Cerebellar nuclear complex (tissue), 1 donor: ENCODE measurements around the gene FAM181A.

Source experiments
- DNase-seq, 2 experiments: peaks; one replicate each; lab custom pipeline; 2025; lab: John Stamatoyannopoulos, UW

Gene FAM181A

DNA sequence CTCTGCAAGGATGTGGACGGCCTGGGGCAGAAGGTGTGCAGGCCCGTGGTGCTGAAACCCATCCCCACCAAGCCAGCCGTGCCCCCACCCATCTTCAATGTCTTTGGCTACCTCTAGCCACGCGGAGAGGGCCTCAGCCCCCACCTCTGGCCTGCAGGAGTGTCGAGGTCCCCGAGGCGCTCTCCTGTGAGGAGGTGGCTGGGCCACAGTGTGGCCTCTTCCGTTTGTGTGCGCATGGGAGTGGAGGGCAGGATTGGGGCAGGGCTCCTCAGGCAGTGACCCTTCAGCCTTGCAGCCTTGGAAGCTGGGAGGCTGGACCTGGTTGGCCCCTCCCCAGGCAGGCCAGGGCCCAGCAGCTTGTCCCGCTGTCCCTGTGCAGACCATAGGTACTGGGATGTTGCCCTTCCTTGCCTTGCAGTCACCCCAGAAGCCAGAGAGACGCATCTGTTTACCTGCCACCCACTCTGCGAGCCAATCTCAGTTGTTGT, 1.9 kb downstream of the FAM181A start:
- DNase-seq, result no peak

GRCh38 chr14:93929657-93930056, 2.5 kb downstream of the FAM181A start:
- no peak for DNase-seq

GRCh38 chr14:93930296-93930988, 3.3 kb downstream of the FAM181A start:
- DNase-seq, result no peak

- no peak for DNase-seq
Measured at GRCh38 chr14:93930989-93931307, 3.8 kb downstream of the FAM181A start.

DNA sequence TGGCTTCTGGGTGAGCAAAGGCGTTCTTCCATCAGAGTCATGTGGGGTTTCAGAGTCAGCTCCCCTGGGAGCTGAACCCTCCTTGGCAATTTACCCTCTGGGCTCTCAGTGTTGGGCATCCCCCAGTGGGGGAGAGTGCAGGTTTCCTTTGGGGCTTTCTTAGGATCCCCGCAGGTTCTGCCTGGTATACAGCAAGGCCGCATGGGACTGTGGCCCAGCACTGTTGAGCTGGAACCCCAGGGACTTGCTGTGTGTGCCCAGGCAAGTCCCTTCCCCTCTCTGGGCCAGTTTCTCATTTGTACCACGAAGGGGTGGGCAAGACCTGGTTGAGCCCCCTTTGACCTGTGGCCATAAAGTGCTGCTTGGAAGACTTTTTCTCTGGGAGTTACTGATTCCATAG, 5.5 kb downstream of the FAM181A start:
- no peak for DNase-seq

DNA sequence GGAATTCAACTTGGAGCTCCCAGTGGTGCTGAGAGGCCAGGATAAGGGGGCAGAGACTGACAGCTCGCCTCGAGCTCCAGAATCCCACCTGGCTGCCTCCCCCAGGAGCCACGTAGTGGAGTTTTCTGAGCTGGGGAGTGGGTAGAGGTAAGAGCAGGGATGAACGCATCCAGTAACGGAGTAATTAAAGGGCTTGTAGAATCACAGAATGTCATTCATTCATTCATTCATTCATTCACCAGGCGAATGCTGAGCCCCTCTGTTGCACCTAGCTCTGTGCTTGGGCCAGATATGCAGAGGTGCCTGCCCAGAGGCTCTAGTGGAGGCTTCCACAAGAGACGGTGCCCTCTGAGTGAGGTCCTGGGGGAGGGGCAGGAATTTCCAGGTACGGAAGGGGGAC, 8.1 kb downstream of the FAM181A start:
- DNase-seq, result no peak

GRCh38 chr14:93936245-93936644, 9.1 kb downstream of the FAM181A start:
- no peak for DNase-seq

GRCh38 chr14:93936926-93937325, 9.8 kb downstream of the FAM181A start:
- no peak for DNase-seq

GRCh38 chr14:93937519-93937918, 10.4 kb downstream of the FAM181A start:
- no peak for DNase-seq

GRCh38 chr14:93938751-93939303, 11.7 kb downstream of the FAM181A start:
- no peak for DNase-seq

DNA sequence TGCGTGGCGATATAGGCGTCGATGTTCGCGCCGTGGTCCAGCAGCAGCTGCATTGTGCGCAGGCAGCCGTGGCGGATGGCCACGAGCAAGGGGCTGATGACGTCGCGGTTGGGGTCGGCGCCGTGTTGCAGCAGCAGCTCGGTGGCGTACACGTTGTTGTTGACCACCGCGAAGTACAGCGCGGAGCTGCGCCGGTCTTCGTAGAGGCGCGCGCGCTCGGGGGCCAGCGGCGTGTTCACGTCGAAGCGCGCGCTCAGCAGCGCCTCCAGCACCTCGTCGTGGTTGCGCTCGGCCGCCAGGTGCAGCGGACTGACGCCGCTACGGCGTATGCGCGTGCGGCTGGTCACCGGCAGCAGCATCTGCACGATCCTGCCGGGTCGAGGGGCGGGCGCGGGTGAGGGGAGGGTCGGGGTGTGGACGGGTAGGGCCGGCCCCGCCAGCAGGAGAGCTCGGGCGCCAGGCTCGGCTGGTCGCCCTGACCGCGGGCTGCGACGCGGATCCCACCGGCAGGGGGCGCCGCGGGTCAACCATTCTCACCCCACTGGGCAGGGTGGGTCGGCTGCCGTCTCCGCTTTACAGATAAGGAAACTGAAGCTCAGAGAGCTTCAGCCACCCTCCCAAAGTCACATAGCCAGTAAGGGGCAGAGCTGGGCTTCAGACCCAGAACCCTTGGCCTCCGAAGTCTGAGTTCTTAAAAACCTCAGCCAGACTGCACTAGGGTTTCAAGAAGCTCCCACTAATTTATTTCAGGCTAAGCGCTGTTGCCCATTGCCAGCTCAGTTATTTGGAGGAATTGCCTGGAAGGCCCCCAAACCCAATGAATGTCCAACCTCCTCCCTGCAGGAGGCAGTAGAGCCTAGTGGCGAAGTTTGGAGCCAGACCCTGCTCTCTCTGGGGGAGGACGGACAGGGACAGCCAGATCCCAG, 12.4 kb downstream of the FAM181A start:
- no peak for DNase-seq

DNA sequence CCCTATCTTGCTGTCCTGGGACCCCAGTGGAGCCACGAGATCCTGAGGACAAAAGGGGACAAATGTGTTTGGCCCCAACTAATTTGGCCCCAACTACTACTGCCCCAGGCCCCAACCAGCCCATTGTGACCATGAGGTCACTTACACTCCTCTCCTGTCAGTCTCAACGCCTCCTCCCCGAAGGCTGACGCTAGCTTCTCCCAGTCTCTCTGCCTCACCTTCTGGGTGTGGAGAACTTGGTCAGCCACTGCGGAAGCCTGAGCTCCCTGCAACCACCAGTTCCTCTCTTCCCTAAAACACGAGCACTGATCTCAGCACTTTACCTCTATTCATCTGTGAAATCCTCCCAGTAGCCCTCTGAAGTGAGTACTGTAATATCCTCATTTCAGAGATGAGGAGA, 13.3 kb downstream of the FAM181A start:
- no peak for DNase-seq

GRCh38 chr14:93941293-93941910, 14.3 kb downstream of the FAM181A start:
- DNase-seq, result no peak

GRCh38 chr14:93943052-93943451, 15.9 kb downstream of the FAM181A start:
- DNase-seq, result no peak

DNA sequence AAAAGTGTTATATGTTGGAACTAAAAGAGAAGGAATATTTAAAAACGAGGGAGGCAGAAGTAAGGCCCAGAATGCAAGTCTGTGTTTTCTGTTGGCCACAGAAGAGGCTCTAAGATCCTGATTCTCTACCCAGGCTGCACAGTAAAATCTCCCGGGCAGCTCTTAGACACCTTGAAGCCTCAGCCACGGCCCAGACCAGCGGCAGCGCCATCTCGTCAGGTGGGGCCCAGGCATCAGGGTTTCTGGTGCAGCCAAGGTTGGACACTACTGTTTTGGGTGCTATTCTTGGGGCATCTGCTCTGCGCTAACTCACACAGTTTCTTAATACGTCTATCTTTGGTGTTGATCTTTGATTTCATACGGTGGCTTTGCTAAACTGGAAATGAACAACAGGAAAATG, 16.8 kb downstream of the FAM181A start:
- DNase-seq, result no peak

DNA sequence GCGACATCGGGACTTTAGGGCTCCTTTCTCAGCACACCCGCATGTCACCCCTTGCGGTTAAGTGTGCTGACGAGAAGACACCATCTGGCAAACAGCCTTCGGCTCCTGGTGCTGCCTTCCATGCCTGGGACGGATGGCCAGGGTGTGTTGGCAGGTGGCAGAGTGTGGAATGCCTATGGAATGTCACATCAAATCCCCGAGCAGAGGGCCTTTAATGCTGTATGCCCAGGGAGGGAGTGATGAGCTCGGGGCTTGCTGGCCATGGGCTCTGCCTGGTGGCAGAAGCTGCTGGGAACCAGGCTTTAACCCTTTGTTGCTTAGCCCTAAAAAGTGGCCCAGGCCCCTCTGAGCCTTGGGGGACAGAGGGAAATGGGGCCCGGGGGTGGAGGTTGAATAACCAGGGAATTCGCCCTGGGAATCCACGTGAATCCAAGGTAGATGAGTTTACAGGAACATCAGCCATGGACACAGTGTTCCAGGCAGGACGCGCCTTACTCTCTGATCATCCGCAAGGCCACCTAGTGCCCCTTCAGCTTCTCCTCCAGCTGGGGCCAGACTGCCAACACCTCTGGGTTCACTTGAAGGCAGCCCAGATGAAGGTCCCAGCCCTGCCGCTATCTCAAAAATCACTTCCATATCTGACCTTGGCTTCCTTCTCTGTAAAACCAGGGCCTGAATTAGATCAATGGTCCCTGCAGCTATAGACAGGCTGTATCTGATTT, 17.4 kb downstream of the FAM181A start:
- no peak for DNase-seq

DNA sequence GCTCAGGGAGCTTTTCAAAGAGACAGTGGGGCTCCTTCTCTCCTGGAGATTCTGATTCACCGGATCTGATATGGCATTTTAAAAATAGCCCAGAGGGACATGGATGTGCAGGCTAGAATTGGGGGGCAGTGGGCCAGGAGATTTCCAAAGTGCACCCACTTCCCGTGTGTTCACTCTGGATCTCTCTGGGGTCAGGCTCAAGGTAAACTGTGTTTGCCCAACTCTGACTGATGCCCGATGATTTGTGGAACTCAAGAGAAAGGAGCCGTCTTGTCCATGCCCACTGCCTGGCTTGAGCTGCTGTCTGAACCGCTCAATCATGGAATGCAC, 17.9 kb downstream of the FAM181A start:
- no peak for DNase-seq

GRCh38 chr14:93946104-93946503, 19.0 kb downstream of the FAM181A start:
- no peak for DNase-seq

- DNase-seq, result no peak
Measured at GRCh38 chr14:93946541-93947090, 19.5 kb downstream of the FAM181A start.

DNA sequence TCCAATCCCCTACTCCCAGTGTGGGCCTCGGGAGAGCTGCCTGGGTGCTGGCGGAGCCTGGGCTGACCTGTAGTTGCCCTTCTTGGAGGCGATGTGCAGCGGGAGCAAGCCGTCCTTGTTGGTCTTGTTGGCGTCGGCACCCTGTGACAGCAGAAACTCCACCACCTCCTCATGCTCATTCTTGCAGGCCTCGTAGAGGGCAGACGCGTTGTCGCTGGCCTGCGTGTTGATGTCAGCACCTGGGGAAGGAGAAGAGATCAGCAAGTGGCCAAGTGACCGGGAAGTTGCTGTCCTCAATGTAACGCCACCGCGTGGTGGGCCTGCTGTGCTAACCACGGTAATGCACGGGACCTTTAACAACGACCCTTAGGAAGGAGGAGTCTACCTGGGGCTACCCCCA, 20.1 kb downstream of the FAM181A start:
- no peak for DNase-seq

DNA sequence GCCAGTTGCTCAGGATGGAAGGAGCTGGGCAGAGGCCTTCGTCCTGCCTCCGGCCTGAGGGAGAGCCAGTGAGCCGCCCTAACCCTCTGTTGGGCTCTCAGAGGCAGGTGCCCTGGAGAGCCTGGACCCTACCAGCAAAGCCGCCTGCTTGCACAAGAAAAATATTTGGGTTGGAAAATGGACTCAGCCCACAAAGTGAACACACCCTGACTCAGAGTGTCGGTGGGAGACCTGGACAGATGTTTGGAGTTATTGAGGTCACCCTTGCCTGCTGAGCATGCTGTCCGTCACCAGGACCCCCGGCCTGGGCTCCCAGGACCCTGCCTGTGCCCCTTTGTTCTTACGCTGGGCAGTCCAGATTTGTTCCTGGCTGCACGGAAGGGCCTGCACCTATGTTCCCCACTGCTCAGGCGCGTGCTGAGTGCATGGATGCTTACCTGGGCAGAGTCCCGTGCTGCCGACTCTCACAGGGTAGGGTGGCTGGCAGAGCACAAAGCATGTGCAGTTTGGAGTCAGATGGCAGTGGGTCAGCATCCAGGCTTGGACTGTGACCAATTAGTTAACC, 22.4 kb downstream of the FAM181A start:
- DNase-seq, result no peak
